ENCODE data around the gene IL37. TPM values are rescaled to one million over a fixed set of nuclear protein-coding genes. Genes with fewer than 3 reads are reported as not detected.

Gene IL37
- total and polyA plus RNA-seq, 2 donors (not counting 1 experiment from before 2014, with no cell fraction given): 0.79 TPM; not detected in 1

- Histone ChIP-seq H3K79me2 (ENCODE audit: control insufficient read depth, insufficient read depth, low read length) (no peaks in the 10 kb centered on the region), H3K27me3 (replicated peaks in 1 of 4; ENCODE audit: control extremely low read depth in 1 of 4, control insufficient read depth in 3 of 4, insufficient read depth in 4 of 4, low read length in 3 of 4) (peaks cover 0 to 5% (median 0%) of the 10 kb centered on the region in 4 experiments), H3K4me2 (replicated peaks; ENCODE audit: low read depth, low read length, poor library complexity, severe bottlenecking) (no peak overlapping the region), H3K36me3 (replicated peaks in 1 of 2; ENCODE audit: control extremely low read depth in 1 of 2, control insufficient read depth in 1 of 2, extremely low read depth in 1 of 2, insufficient read depth in 2 of 2, low read length in 1 of 2) (no peaks in the 10 kb centered on the region), H3K4me1 (ENCODE audit: control insufficient read depth in 2 of 2, insufficient read depth in 2 of 2, low read length in 2 of 2) (no peaks in the 10 kb centered on the region), H3K9me3 (ENCODE audit: control extremely low read depth in 1 of 3, control insufficient read depth in 2 of 3, insufficient read depth in 1 of 3, low read length in 2 of 3) (no peaks in the 10 kb centered on the region), H4K20me1 (ENCODE audit: control insufficient read depth, insufficient read depth, low read length, poor library complexity, severe bottlenecking) (no peaks in the 10 kb centered on the region), H3K9ac (ENCODE audit: low read length) (no peak overlapping the region), H3K27ac (ENCODE audit: low read length in 2 of 2) (no peak overlapping the region), H2AFZ (ENCODE audit: insufficient read depth, low read depth, low read length, poor library complexity, severe bottlenecking) (no peak overlapping the region), H3K4me3 (ENCODE audit: control extremely low read depth in 1 of 5, extremely low read depth in 1 of 5, insufficient read depth in 1 of 5, low read depth in 2 of 5, low read length in 4 of 5) (no peak overlapping the region)
- H3K4me1 Mint-ChIP-seq: no peaks in the 10 kb centered on the region
- no peak for DNase-seq
- peaks cover 9% of the 10 kb centered on the region for H3K27me3 Mint-ChIP-seq
- WGBS (ENCODE audit: insufficient coverage): 62% methylated on average over 5 of the region's 5 CpGs
- TF ChIP-seq, protein P1, sequence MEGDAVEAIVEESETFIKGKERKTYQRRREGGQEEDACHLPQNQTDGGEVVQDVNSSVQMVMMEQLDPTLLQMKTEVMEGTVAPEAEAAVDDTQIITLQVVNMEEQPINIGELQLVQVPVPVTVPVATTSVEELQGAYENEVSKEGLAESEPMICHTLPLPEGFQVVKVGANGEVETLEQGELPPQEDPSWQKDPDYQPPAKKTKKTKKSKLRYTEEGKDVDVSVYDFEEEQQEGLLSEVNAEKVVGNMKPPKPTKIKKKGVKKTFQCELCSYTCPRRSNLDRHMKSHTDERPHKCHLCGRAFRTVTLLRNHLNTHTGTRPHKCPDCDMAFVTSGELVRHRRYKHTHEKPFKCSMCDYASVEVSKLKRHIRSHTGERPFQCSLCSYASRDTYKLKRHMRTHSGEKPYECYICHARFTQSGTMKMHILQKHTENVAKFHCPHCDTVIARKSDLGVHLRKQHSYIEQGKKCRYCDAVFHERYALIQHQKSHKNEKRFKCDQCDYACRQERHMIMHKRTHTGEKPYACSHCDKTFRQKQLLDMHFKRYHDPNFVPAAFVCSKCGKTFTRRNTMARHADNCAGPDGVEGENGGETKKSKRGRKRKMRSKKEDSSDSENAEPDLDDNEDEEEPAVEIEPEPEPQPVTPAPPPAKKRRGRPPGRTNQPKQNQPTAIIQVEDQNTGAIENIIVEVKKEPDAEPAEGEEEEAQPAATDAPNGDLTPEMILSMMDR (IDR thresholded peaks at IDR 0.05): no peak
- TF ChIP-seq EZH2 (IDR thresholded peaks at IDR 0.05; ENCODE audit: borderline replicate concordance, insufficient read depth, low read depth, low read length, poor library complexity, severe bottlenecking): no peak
- ATAC-seq (ENCODE audit: low read depth): no peak
- intact Hi-C loops (cut with micrococcal nuclease): no loop called here
- H3K27ac Mint-ChIP-seq: no peak overlapping the region
- ChIA-PET CTCF (no interaction called here), POLR2A (no interaction called here)
- no peak overlapping the region for H3K4me3 Mint-ChIP-seq
- H3K9me3 Mint-ChIP-seq (ENCODE audit: insufficient read depth): no peaks in the 10 kb centered on the region
Observed at GRCh38 chr2:112938904-112939303, 27.9 kb downstream of the IL37 start.

DNA sequence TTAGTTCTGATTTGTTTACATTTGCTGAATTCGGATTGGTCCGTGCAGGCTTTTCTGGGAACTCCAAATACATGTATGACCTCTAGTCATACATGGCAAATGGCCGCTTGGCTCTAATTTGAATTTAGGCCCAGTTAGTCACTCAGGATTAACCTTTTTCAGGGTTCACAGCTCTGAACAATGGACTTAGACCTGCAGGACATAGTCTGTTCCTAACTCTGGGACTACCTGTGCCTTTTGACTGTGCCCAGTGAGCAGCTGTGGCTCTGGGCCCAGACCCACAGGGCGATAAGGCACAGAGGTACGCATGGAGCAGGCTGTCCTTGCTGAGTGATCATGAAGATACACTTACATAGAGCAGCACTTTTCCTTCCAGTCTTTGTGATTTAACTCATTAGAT, 28.5 kb downstream of the IL37 start:
- intact Hi-C loops (cut with micrococcal nuclease): no loop called here
- Mint-ChIP-seq H3K27me3 (peaks cover 9% of the 10 kb centered on the region), H3K4me3 (no peak overlapping the region), H3K9me3 (ENCODE audit: insufficient read depth) (no peaks in the 10 kb centered on the region), H3K27ac (no peak overlapping the region), H3K4me1 (no peaks in the 10 kb centered on the region)
- Histone ChIP-seq H3K27me3 (replicated peaks in 1 of 4; ENCODE audit: control extremely low read depth in 1 of 4, control insufficient read depth in 3 of 4, insufficient read depth in 4 of 4, low read length in 3 of 4) (peaks cover 0 to 5% (median 0%) of the 10 kb centered on the region in 4 experiments), H4K20me1 (ENCODE audit: control insufficient read depth, insufficient read depth, low read length, poor library complexity, severe bottlenecking) (no peaks in the 10 kb centered on the region), H3K27ac (ENCODE audit: low read length in 2 of 2) (no peak overlapping the region), H3K4me3 (ENCODE audit: control extremely low read depth in 1 of 5, extremely low read depth in 1 of 5, insufficient read depth in 1 of 5, low read depth in 2 of 5, low read length in 4 of 5) (no peak overlapping the region), H3K4me2 (replicated peaks; ENCODE audit: low read depth, low read length, poor library complexity, severe bottlenecking) (no peak overlapping the region), H3K79me2 (ENCODE audit: control insufficient read depth, insufficient read depth, low read length) (no peaks in the 10 kb centered on the region), H3K36me3 (replicated peaks in 1 of 2; ENCODE audit: control extremely low read depth in 1 of 2, control insufficient read depth in 1 of 2, extremely low read depth in 1 of 2, insufficient read depth in 2 of 2, low read length in 1 of 2) (no peaks in the 10 kb centered on the region), H3K9me3 (ENCODE audit: control extremely low read depth in 1 of 3, control insufficient read depth in 2 of 3, insufficient read depth in 1 of 3, low read length in 2 of 3) (no peaks in the 10 kb centered on the region), H3K9ac (ENCODE audit: low read length) (no peak overlapping the region), H2AFZ (ENCODE audit: insufficient read depth, low read depth, low read length, poor library complexity, severe bottlenecking) (no peak overlapping the region), H3K4me1 (ENCODE audit: control insufficient read depth in 2 of 2, insufficient read depth in 2 of 2, low read length in 2 of 2) (no peaks in the 10 kb centered on the region)
- no peak for TF ChIP-seq EZH2 (IDR thresholded peaks at IDR 0.05; ENCODE audit: borderline replicate concordance, insufficient read depth, low read depth, low read length, poor library complexity, severe bottlenecking)
- TF ChIP-seq, protein P1 (IDR thresholded peaks at IDR 0.05): no peak
- ATAC-seq (ENCODE audit: low read depth) (no peak), DNase-seq (no peak)
- CTCF ChIA-PET: interaction anchor here (4.6 kb wide), 1 partner anchor 190 kb away, joined by 31 read pairs; no protein-coding TSS in a partner anchor
- POLR2A ChIA-PET: no interaction called here
- WGBS (ENCODE audit: insufficient coverage): 94% methylated on average over 5 of the region's 5 CpGs
